Naive thymus-derived CD4-positive, alpha-beta T cell (primary cell): ENCODE results near the gene SEMA3A. TPM values are rescaled to one million over a fixed set of nuclear protein-coding genes. Genes with fewer than 3 reads are reported as not detected.
"Not testable (repeated sequence)": the region's sequence is repeated elsewhere in the genome, so short reads cannot be mapped to it uniquely, and the experiment has no call there.

Source experiments
- ATAC-seq: fragments of 150-1000 bp; cut with Tn5 transposase; 2 replicates; pipeline ENCODE4 v1.10.0; 2021; ENCODE audit warnings: mild to moderate bottlenecking, moderate library complexity
- CTCF ChIA-PET: fragments of 350-600 bp; sonication (Branson Sonifier 250); formaldehyde crosslinking; loops from one replicate; lab custom pipeline; 2021; ENCODE audit warnings: antibody characterized with exemption; lab: Charles Lee
- POLR2A ChIA-PET: fragments of 350-600 bp; sonication (Branson Sonifier 250); formaldehyde crosslinking; loops from one replicate; lab custom pipeline; 2021; ENCODE audit warnings: antibody characterized with exemption, inconsistent platforms; lab: Charles Lee
- DNase-seq, 9 donors: peaks; one replicate each; pipeline versions ENCODE4 v3.0.0 to v3.0.0-alpha.2; 2020 to 2022; ENCODE audit warnings: mixed read lengths in 1 of 9
- H3K27ac ChIP-seq: one replicate; pipeline ENCODE4 v1.7.0; 2013; ENCODE audit warnings: mild to moderate bottlenecking, low read depth, low read length, moderate library complexity
- H3K27me3 ChIP-seq, 2 donors: one replicate each; pipeline ENCODE4 v1.7.0; 2013; ENCODE audit warnings: low read length in 2 of 2, mild to moderate bottlenecking in 2 of 2, moderate library complexity in 2 of 2; ENCODE audit not compliant: control insufficient read depth in 2 of 2, insufficient read depth in 2 of 2
- H3K36me3 ChIP-seq, 3 experiments: 1 replicate in 2 of 3; 2 replicates in 1 of 3; pipeline ENCODE4 v1.7.0; 2013; ENCODE audit warnings: low read length in 3 of 3, mild to moderate bottlenecking in 3 of 3, moderate library complexity in 1 of 3; ENCODE audit not compliant: insufficient read depth in 3 of 3, control insufficient read depth in 2 of 3
- H3K4me1 ChIP-seq, 2 donors: one replicate each; pipeline ENCODE4 v1.7.0; 2013; ENCODE audit warnings: low read length in 2 of 2, mild to moderate bottlenecking in 2 of 2, moderate library complexity in 1 of 2; ENCODE audit not compliant: control insufficient read depth in 2 of 2, insufficient read depth in 2 of 2
- H3K4me3 ChIP-seq: 2 replicates; pipeline ENCODE4 v1.7.0; 2013; ENCODE audit warnings: mild to moderate bottlenecking, low read length
- H3K9me3 ChIP-seq, 3 experiments: 1 replicate in 2 of 3; 2 replicates in 1 of 3; pipeline ENCODE4 v1.7.0; 2013; ENCODE audit warnings: low read length in 3 of 3; ENCODE audit not compliant: control insufficient read depth in 2 of 3
- H3K27ac Mint-ChIP-seq, 9 donors: one replicate each; pipeline ENCODE4 v1.8.0; 2020 to 2022; ENCODE audit warnings: mixed read lengths in 9 of 9, mild to moderate bottlenecking in 8 of 9, moderate library complexity in 5 of 9, inconsistent platforms in 2 of 9
- H3K27me3 Mint-ChIP-seq, 5 donors: one replicate each; pipeline ENCODE4 v1.8.0; 2021 to 2022; ENCODE audit warnings: mixed read lengths in 5 of 5, mild to moderate bottlenecking in 1 of 5
- H3K36me3 Mint-ChIP-seq, 5 donors: one replicate each; pipeline ENCODE4 v1.8.0; 2020 to 2022; ENCODE audit warnings: mixed read lengths in 5 of 5, mild to moderate bottlenecking in 3 of 5, inconsistent platforms in 1 of 5
- H3K4me1 Mint-ChIP-seq, 7 donors: one replicate each; pipeline ENCODE4 v1.8.0; 2020 to 2022; ENCODE audit warnings: mixed read lengths in 7 of 7, mild to moderate bottlenecking in 3 of 7, inconsistent platforms in 1 of 7
- H3K4me3 Mint-ChIP-seq, 10 donors: one replicate each; pipeline ENCODE4 v1.8.0; 2020 to 2022; ENCODE audit warnings: mild to moderate bottlenecking in 10 of 10, mixed read lengths in 10 of 10, moderate library complexity in 6 of 10, inconsistent platforms in 2 of 10
- H3K9me3 Mint-ChIP-seq, 11 donors: one replicate each; pipeline ENCODE4 v1.8.0; 2020 to 2022; ENCODE audit warnings: mixed read lengths in 11 of 11, mild to moderate bottlenecking in 4 of 11, inconsistent platforms in 1 of 11, moderate library complexity in 1 of 11
- intact Hi-C, 2 donors: fragments of 100-400 bp; cut with micrococcal nuclease; formaldehyde crosslinking; loops; one replicate each; pipeline ENCODE4 v1.15.1; 2023
- polyA plus RNA-seq, 2 donors: library from polyadenylated mRNA; unstranded; fragments of 300-500 nt; fragmentation: Illumina TruSeq; gene quantifications; one replicate each; pipeline ENCODE4 v1.2.3, GENCODE V29; 2021
- total RNA-seq, 6 experiments: library from RNA in 5 of 6; stranded (reverse) in 5 of 6; gene quantifications; 1 replicate in 5 of 6; 2 replicates in 1 of 6; pipeline ENCODE4 v1.2.3 and lab custom pipeline; 2021 to 2026

The SEMA3A gene
- total and polyA plus RNA-seq, 7 experiments from 2014 or later: 0.29 to 3.0 (median 1.3) TPM

- intact Hi-C loops: loop anchor here in 1 of 2 donors (2.0 kb wide), 1 partner anchor 34 kb away; no protein-coding TSS in a partner anchor
- Histone ChIP-seq H3K9me3 (no peaks in the 10 kb centered on the region), H3K27ac (no peak overlapping the region), H3K4me3 (no peak overlapping the region), H3K36me3 (no peaks in the 10 kb centered on the region), H3K27me3 (no peaks in the 10 kb centered on the region), H3K4me1 (no peaks in the 10 kb centered on the region)
- ATAC-seq (no peak), DNase-seq (no peak)
- Mint-ChIP-seq H3K4me1 (peaks cover 0 to 4% (median 0%) of the 10 kb centered on the region in 7 donors), H3K27me3 (no peaks in the 10 kb centered on the region), H3K27ac (no peak overlapping the region), H3K4me3 (no peak overlapping the region), H3K36me3 (peaks cover 0 to 3% (median 0%) of the 10 kb centered on the region in 5 donors), H3K9me3 (no peaks in the 10 kb centered on the region)
- CTCF ChIA-PET: interaction anchor here (0.7 kb wide), 1 partner anchor 118 kb away, joined by 3 read pairs; no protein-coding TSS in a partner anchor
- POLR2A ChIA-PET: no interaction called here
Observed at GRCh38 chr7:84154991-84155781, 39.4 kb downstream of the SEMA3A start.

- Mint-ChIP-seq H3K27ac (no peak overlapping the region), H3K27me3 (no peaks in the 10 kb centered on the region)
- ATAC-seq: no peak
Observed at GRCh38 chr7:84152995-84153394, 41.6 kb downstream of the SEMA3A start.

GRCh38 chr7:84150370-84150769 is 44.2 kb downstream of the SEMA3A start:
- H3K9me3 Mint-ChIP-seq, ATAC-seq, POLR2A ChIA-PET, H3K27me3 ChIP-seq, H3K27me3 Mint-ChIP-seq, H3K36me3 ChIP-seq, H3K4me1 ChIP-seq, H3K36me3 Mint-ChIP-seq, H3K4me3 ChIP-seq, H3K4me1 Mint-ChIP-seq, H3K4me3 Mint-ChIP-seq, H3K9me3 ChIP-seq, intact Hi-C loops, H3K27ac ChIP-seq, H3K27ac Mint-ChIP-seq, CTCF ChIA-PET, DNase-seq: not testable (repeated sequence)

More at GRCh38 chr7:84152995-84153394, 41.6 kb downstream of the SEMA3A start:
- POLR2A ChIA-PET: no interaction called here
- H3K27ac ChIP-seq: no peak overlapping the region
- no peaks in the 10 kb centered on the region for H3K36me3 ChIP-seq
- H3K4me1 Mint-ChIP-seq: peaks cover 0 to 4% (median 0%) of the 10 kb centered on the region in 7 donors
- H3K4me3 ChIP-seq: no peak overlapping the region
- no peak for DNase-seq
- H3K9me3 ChIP-seq: no peaks in the 10 kb centered on the region
- H3K9me3 Mint-ChIP-seq: no peaks in the 10 kb centered on the region
- peaks cover 0 to 3% (median 0%) of the 10 kb centered on the region in 5 donors for H3K36me3 Mint-ChIP-seq
- H3K27me3 ChIP-seq: no peaks in the 10 kb centered on the region
- no peak overlapping the region for H3K4me3 Mint-ChIP-seq
- intact Hi-C loops: loop anchor here in 1 of 2 donors (2.0 kb wide), 1 partner anchor 14 kb away; no protein-coding TSS in a partner anchor
- CTCF ChIA-PET: no interaction called here
- H3K4me1 ChIP-seq: no peaks in the 10 kb centered on the region

GRCh38 chr7:84149573-84149972 is 45.0 kb downstream of the SEMA3A start:
- Mint-ChIP-seq H3K4me3 (no peak overlapping the region), H3K4me1 (peaks cover 0 to 11% (median 0%) of the 10 kb centered on the region in 7 donors), H3K9me3 (no peaks in the 10 kb centered on the region), H3K27ac (peak overlapping the region in 1 of 9 donors; percentile 18), H3K27me3 (no peaks in the 10 kb centered on the region), H3K36me3 (no peaks in the 10 kb centered on the region)
- Histone ChIP-seq H3K27ac (no peak overlapping the region), H3K4me3 (no peak overlapping the region), H3K4me1 (no peaks in the 10 kb centered on the region), H3K27me3 (no peaks in the 10 kb centered on the region), H3K36me3 (no peaks in the 10 kb centered on the region), H3K9me3 (no peaks in the 10 kb centered on the region)
- POLR2A ChIA-PET: no interaction called here
- CTCF ChIA-PET: no interaction called here
- intact Hi-C loops: no loop called here
- no peak for ATAC-seq
- DNase-seq: no peak

GRCh38 chr7:84145892-84146291 is 48.7 kb downstream of the SEMA3A start:
- H3K4me3 Mint-ChIP-seq: no peak overlapping the region
- Histone ChIP-seq H3K36me3 (no peaks in the 10 kb centered on the region), H3K27me3 (no peaks in the 10 kb centered on the region), H3K27ac (no peak overlapping the region), H3K4me1 (no peaks in the 10 kb centered on the region), H3K9me3 (no peaks in the 10 kb centered on the region), H3K4me3 (no peak overlapping the region)
- ATAC-seq: no peak
- DNase-seq: no peak
- no peak overlapping the region for H3K27ac Mint-ChIP-seq
- CTCF ChIA-PET: no interaction called here
- no peaks in the 10 kb centered on the region for H3K36me3 Mint-ChIP-seq
- intact Hi-C loops: no loop called here
- H3K4me1 Mint-ChIP-seq: peaks cover 0 to 23% (median 5%) of the 10 kb centered on the region in 7 donors
- H3K27me3 Mint-ChIP-seq: no peaks in the 10 kb centered on the region
- POLR2A ChIA-PET: no interaction called here
- H3K9me3 Mint-ChIP-seq: peaks cover 0 to 6% (median 0%) of the 10 kb centered on the region in 11 donors

GRCh38 chr7:84144935-84145334 is 49.7 kb downstream of the SEMA3A start:
- peaks cover 0 to 6% (median 0%) of the 10 kb centered on the region in 11 donors for H3K9me3 Mint-ChIP-seq

More at GRCh38 chr7:84144935-84145334, 49.7 kb downstream of the SEMA3A start:
- ChIA-PET CTCF (no interaction called here), POLR2A (no interaction called here)
- H3K4me1 ChIP-seq: no peaks in the 10 kb centered on the region
- H3K36me3 ChIP-seq: no peaks in the 10 kb centered on the region
- DNase-seq (no peak), ATAC-seq (no peak)
- no peak overlapping the region for H3K27ac Mint-ChIP-seq
- H3K27me3 Mint-ChIP-seq: no peaks in the 10 kb centered on the region
- H3K4me3 ChIP-seq: no peak overlapping the region
- no peak overlapping the region for H3K4me3 Mint-ChIP-seq
- intact Hi-C loops: loop anchor here in 1 of 2 donors (5.0 kb wide), 2 partner anchors 43 to 133 kb away; no protein-coding TSS in a partner anchor
- H3K4me1 Mint-ChIP-seq: peaks cover 0 to 23% (median 5%) of the 10 kb centered on the region in 7 donors
- H3K36me3 Mint-ChIP-seq: no peaks in the 10 kb centered on the region
- no peaks in the 10 kb centered on the region for H3K9me3 ChIP-seq
- H3K27me3 ChIP-seq: no peaks in the 10 kb centered on the region
- no peak overlapping the region for H3K27ac ChIP-seq
